Testis (tissue), 3 donors: ENCODE results near the gene PRR27. TPM values are rescaled to one million over a fixed set of nuclear protein-coding genes. Genes with fewer than 3 reads are reported as not detected.
"Not testable (repeated sequence)": the region's sequence is repeated elsewhere in the genome, so short reads cannot be mapped to it uniquely, and the experiment has no call there.

Experiments used
- DNase-seq: peaks from one replicate; pipeline ENCODE4 v3.0.0-alpha.2; 2019
- H3K27ac ChIP-seq, 2 donors: fragments of 200-600 bp; sonication (generic); one replicate each; pipeline ENCODE4 v1.5.1; 2019
- H3K27me3 ChIP-seq: fragments of 200-600 bp; sonication (generic); one replicate; pipeline ENCODE4 v1.5.1; 2019
- H3K36me3 ChIP-seq: fragments of 200-600 bp; sonication (generic); one replicate; pipeline ENCODE4 v1.5.1; 2017; ENCODE audit warnings: low read depth; ENCODE audit errors: missing control alignments
- H3K4me1 ChIP-seq: fragments of 200-600 bp; sonication (generic); one replicate; pipeline ENCODE4 v1.5.1; 2019
- H3K4me3 ChIP-seq, 2 donors: fragments of 200-600 bp; sonication (generic); one replicate each; pipeline ENCODE4 v1.5.1; 2017 to 2019
- H3K9me3 ChIP-seq: fragments of 200-600 bp; sonication (generic); one replicate; pipeline ENCODE4 v1.5.1; 2017
- CTCF ChIP-seq, 3 experiments: fragments of 450-650 bp in 2 of 3; fragments of 200-600 bp in 1 of 3; sonication (generic) in 1 of 3; IDR thresholded peaks; one replicate each; pipeline ENCODE4 v1.5.1; 2016 to 2019; ENCODE audit warnings: antibody characterized with exemption in 3 of 3, mild to moderate bottlenecking in 2 of 3, moderate library complexity in 1 of 3
- POLR2A ChIP-seq: fragments of 450-650 bp; IDR thresholded peaks from one replicate; pipeline ENCODE4 v1.6.1; 2017; ENCODE audit warnings: antibody characterized with exemption, mild to moderate bottlenecking, moderate library complexity
- WGBS, 2 donors: methylation state at CpG; one replicate each; pipeline ENCODE4 v1.1.5; 2018; 5-methylcytosine and 5-hydroxymethylcytosine counted together
- intact Hi-C: fragments of 100-400 bp; cut with DNase I; formaldehyde crosslinking; loops from one replicate; pipeline ENCODE4 v1.15.1; 2023; ENCODE audit warnings: low total_unique reads
- polyA plus RNA-seq: library from polyadenylated mRNA; stranded (reverse); fragments of 350-450 nt; fragmentation: Illumina TruSeq; extraction: RNeasy Lipid Tissue Mini Kit (QIAGEN cat#74804); gene quantifications from one replicate; pipeline ENCODE4 v1.2.3, GENCODE V29; 2014; ENCODE audit warnings: low read depth, low replicate concordance; ENCODE audit not compliant: insufficient read depth
- total RNA-seq, 2 donors: library from RNA; depleted of rRNA; stranded (reverse); fragments of >200 nt; gene quantifications; one replicate each; pipeline ENCODE4 v1.2.3, GENCODE V29; 2016

PRR27 gene
- total and polyA plus RNA-seq, 3 donors from 2014 or later, result 0.87 to 3.5 (median 2.2) TPM

DNA sequence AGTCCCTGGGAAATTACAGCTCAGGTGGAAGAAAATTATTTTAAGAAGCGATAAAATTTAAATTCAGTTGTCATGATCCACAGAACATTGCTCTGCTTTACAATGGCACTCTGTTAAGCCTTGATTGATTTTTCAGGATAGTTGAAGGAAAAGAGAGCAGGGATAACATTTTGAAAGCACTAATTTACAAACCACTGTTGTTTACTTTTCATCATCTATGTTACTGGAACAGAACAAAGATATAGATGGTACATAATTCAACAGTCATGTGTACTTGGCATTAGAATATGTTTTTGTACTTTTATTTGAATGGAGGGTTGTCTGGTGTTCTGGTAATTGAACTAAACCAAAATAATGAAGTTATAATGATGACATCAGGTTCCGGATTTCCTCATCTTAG, 38.9 kb downstream of the PRR27 start:
- no peaks in the 10 kb centered on the region for H3K9me3 ChIP-seq

GRCh38 chr4:70195425-70195824, 41.4 kb downstream of the PRR27 start, which contains the start of gene ODAM:
ODAM (plus strand) TSS chr4:70195725; CDS start chr4:70196544, 819 bp downstream.
- H3K36me3 ChIP-seq, result no peaks in the 10 kb centered on the region
- H3K4me3 ChIP-seq, result no peak within 1 kb of the TSS
- TF ChIP-seq POLR2A (no peak), CTCF (IDR thresholded peaks at IDR 0.05) (no peak)
- no peak within 1 kb of the TSS for H3K27ac ChIP-seq
- no peaks in the 10 kb centered on the region for H3K4me1 ChIP-seq
- intact Hi-C loops, result no loop called here
- no peaks in the 10 kb centered on the region for H3K9me3 ChIP-seq
- no peak for DNase-seq
- WGBS, 2 donors, result 81 to 91% methylated on average over 1 of the region's 1 CpG
- no peaks in the 10 kb centered on the region for H3K27me3 ChIP-seq

More for the DNA sequence above, 38.9 kb downstream of the PRR27 start:
- DNase-seq, result no peak
- H3K27me3 ChIP-seq, result no peaks in the 10 kb centered on the region
- H3K27ac ChIP-seq, result no peak overlapping the region
- intact Hi-C loops, result no loop called here
- no peaks in the 10 kb centered on the region for H3K36me3 ChIP-seq
- no peak overlapping the region for H3K4me3 ChIP-seq
- TF ChIP-seq CTCF (IDR thresholded peaks at IDR 0.05), result no peak
- TF ChIP-seq POLR2A, result no peak
- no peaks in the 10 kb centered on the region for H3K4me1 ChIP-seq
- 91 to 94% methylated on average over 2 of the region's 2 CpGs for WGBS, 2 donors

DNA sequence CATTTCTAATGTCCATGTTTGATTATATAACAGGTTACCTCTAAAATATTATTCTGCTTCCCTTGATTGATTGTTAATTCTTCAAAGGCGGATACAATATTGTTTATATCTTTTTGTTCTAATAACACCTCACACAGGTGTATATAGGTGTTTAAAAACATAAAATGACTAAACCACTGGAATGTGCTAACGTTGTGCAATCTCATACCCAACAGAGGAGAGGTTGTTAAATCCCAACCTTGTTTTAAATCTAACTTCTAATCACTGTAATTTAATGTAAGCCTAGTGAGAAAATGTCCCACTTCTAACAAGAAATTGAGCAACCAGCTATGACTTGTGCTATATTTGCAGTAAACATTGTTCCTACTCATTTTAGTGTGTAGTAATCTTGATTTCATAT, 42.8 kb downstream of the PRR27 start:
- Histone ChIP-seq H3K27me3 (no peaks in the 10 kb centered on the region), H3K4me3 (no peak overlapping the region), H3K9me3 (no peaks in the 10 kb centered on the region), H3K27ac (no peak overlapping the region), H3K36me3 (no peaks in the 10 kb centered on the region), H3K4me1 (no peaks in the 10 kb centered on the region)
- TF ChIP-seq CTCF (IDR thresholded peaks at IDR 0.05), result no peak
- TF ChIP-seq POLR2A, result no peak
- intact Hi-C loops, result no loop called here
- DNase-seq, result no peak
- WGBS, 2 donors, result 89 to 94% methylated on average over 2 of the region's 2 CpGs

DNA sequence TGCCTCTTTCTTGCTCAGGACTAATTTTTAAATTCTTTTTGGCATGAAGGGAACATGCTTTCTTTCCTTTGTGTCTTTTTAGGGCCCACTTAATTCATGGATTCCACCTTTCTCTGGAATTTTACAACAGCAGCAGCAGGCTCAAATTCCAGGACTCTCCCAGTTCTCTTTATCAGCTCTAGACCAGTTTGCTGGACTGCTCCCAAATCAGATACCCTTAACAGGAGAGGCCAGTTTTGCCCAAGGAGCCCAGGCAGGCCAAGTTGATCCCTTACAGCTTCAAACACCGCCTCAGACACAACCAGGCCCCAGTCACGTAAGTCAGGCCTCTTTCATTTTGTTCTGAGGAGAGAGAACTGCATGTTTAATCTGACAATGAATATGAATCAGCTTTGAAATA, 43.8 kb downstream of the PRR27 start:
- H3K4me1 ChIP-seq, result no peaks in the 10 kb centered on the region
- H3K27ac ChIP-seq, result no peak overlapping the region
- intact Hi-C loops, result no loop called here
- H3K27me3 ChIP-seq, result no peaks in the 10 kb centered on the region
- no peak overlapping the region for H3K4me3 ChIP-seq
- H3K9me3 ChIP-seq, result no peaks in the 10 kb centered on the region
- WGBS, 2 donors, result 74 to 88% methylated on average over 2 of the region's 2 CpGs
- TF ChIP-seq CTCF (IDR thresholded peaks at IDR 0.05) (no peak), POLR2A (no peak)
- DNase-seq, result no peak
- H3K36me3 ChIP-seq, result no peaks in the 10 kb centered on the region

DNA sequence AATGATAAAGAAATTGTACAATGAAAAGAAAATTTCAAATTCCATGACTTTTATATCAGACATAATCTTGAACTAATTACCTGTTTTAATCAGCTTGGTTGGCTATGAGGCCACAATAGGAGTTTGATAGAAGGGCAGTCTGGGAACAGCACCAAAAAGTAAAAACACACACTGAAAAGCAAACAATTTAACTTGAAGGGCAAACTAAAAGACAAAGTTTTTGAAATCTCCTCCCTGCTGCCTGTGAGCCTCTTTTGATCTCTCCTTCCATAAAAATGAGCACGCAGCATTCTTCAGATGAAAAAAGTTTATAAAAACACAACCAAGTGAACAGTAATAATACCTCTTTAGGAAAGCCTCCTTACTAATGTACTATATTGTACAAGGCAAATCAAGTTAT, 49.6 kb downstream of the PRR27 start:
- intact Hi-C loops, result no loop called here
- TF ChIP-seq CTCF (IDR thresholded peaks at IDR 0.05), result no peak
- TF ChIP-seq POLR2A, result no peak

DNA sequence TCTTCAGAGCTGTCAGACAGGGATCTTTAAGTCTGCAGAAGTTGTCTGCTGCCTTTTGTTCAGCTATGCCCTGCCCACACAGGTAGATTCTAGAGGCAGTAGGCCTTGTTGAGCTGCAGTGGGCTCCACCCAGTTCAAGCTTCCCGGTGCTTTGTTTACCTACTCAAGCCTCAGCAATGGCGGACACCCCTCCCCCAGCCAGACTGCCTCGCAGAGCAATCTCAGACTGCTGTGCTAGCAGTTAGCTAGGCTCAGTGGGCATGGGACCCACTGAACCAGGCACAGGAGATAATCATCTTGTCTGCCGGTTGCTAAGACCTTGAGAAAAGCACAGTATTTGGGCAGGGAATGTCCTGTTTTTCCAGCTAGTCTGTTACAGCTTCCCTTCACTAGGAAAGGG, 58.7 kb downstream of the PRR27 start:
- H3K9me3 ChIP-seq, intact Hi-C loops, H3K27me3 ChIP-seq, DNase-seq, H3K36me3 ChIP-seq, H3K27ac ChIP-seq, H3K4me3 ChIP-seq, H3K4me1 ChIP-seq: not testable (repeated sequence)
- WGBS, 2 donors, result 71 to 90% methylated on average over 2 to 4 of the region's 4 CpGs

More for the DNA sequence above, 49.6 kb downstream of the PRR27 start:
- H3K27me3 ChIP-seq, result no peaks in the 10 kb centered on the region
- H3K4me3 ChIP-seq, result no peak overlapping the region
- H3K27ac ChIP-seq, result no peak overlapping the region
- H3K36me3 ChIP-seq, result no peaks in the 10 kb centered on the region
- WGBS, 2 donors, result 65 to 73% methylated on average over 1 of the region's 1 CpG
- DNase-seq, result no peak
- H3K4me1 ChIP-seq, result no peaks in the 10 kb centered on the region
- H3K9me3 ChIP-seq, result no peaks in the 10 kb centered on the region
